Activated naive CD8-positive, alpha-beta T cell treated with anti-CD3 and anti-CD28 coated beads, Interleukin-2, amount 10 ng/mL, durations not matched to agents 7 days and 5 days (primary cell): ENCODE measurements around the gene FGD3. TPM values are rescaled to one million over a fixed set of nuclear protein-coding genes. Genes with fewer than 3 reads are reported as not detected.
A peak's percentile ranks its signal among the peaks of the same experiment; 100 is the strongest.

Source experiments
- ATAC-seq: fragments of 150-1000 bp; cut with Tn5 transposase; one replicate; pipeline ENCODE4 v1.10.0; 2021; ENCODE audit warnings: low read depth, moderate library complexity
- POLR2A ChIA-PET: fragments of 350-600 bp; sonication (Branson Sonifier 250); formaldehyde crosslinking; loops from one replicate; lab custom pipeline; 2021; ENCODE audit warnings: antibody characterized with exemption; lab: Charles Lee
- DNase-seq: peaks from one replicate; pipeline ENCODE4 v3.0.0; 2021
- H3K27ac Mint-ChIP-seq: one replicate; pipeline ENCODE4 v1.8.0; 2022; ENCODE audit warnings: mild to moderate bottlenecking, mixed read lengths
- H3K27me3 Mint-ChIP-seq: one replicate; pipeline ENCODE4 v1.8.0; 2022; ENCODE audit warnings: mild to moderate bottlenecking, moderate library complexity, mixed read lengths
- H3K36me3 Mint-ChIP-seq: one replicate; pipeline ENCODE4 v1.8.0; 2021; ENCODE audit warnings: mild to moderate bottlenecking, mixed read lengths
- H3K4me1 Mint-ChIP-seq: one replicate; pipeline ENCODE4 v1.8.0; 2021; ENCODE audit warnings: mixed read lengths
- H3K4me3 Mint-ChIP-seq: one replicate; pipeline ENCODE4 v1.8.0; 2022; ENCODE audit warnings: mild to moderate bottlenecking, moderate library complexity, mixed read lengths
- H3K9me3 Mint-ChIP-seq: one replicate; pipeline ENCODE4 v1.8.0; 2021; ENCODE audit warnings: mixed read lengths
- total RNA-seq, 2 experiments: library from RNA; stranded (reverse); gene quantifications; one replicate each; pipeline ENCODE4 v1.2.3, GENCODE V29; 2021

Gene FGD3
- total RNA-seq, 2 experiments from 2014 or later: 160 to 161 TPM

DNA sequence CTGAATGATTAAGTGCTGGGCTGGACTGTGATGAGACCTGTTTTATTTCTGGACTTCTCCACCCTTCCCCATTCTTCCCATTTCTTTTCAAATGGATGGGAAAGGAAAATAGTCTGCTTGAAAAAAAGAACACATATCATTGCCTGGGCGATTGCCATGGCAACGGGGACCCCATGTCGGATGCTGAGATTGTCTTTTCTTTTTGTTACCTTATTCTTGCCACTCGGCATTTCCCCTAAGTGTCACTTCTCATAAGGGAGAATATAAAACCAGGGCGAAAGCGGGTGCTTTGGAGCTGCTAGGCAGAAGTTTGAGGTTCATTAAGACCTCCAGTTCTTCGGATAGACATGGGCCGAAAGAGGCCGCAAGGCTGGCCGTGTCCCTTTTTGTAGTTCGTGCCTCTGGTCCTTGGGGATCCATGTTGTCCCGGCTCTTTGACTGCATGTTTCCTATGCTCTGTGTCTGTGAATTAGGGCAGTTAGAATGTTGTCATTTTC, 763 bp downstream of the FGD3 start:
- DNase-seq: no peak
- H3K4me1 Mint-ChIP-seq: peaks cover 23% of the 10 kb centered on the region
- H3K27ac Mint-ChIP-seq: no peak overlapping the region
- no peak for ATAC-seq
- peaks cover 2% of the 10 kb centered on the region for H3K36me3 Mint-ChIP-seq
- POLR2A ChIA-PET: no interaction called here
- peak overlapping the region; percentile 85 for H3K4me3 Mint-ChIP-seq
- peaks cover 12% of the 10 kb centered on the region for H3K27me3 Mint-ChIP-seq
- H3K9me3 Mint-ChIP-seq: no peaks in the 10 kb centered on the region

DNA sequence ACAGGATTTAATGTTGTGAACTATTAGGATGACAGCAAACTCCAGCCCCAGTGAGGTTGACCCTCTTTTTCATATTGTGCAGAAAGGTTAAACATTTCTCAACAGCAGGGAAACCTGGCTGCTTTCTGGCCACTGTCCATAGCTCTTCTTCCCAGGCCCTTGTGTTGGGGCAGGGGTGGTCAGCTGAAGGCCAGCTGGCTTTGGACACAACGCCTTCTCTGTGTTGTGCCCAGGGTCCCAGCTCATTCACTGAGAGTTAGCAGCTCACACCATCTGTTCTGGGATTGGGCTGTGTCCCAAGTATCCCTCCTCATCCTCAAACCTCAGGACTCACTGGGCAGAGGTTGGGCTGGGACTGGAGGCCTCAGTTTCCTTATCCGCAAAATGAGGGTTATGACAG, 1.3 kb downstream of the FGD3 start:
- Mint-ChIP-seq H3K36me3 (peaks cover 2% of the 10 kb centered on the region), H3K4me1 (peaks cover 26% of the 10 kb centered on the region), H3K4me3 (peak overlapping the region; percentile 9), H3K27me3 (peaks cover 12% of the 10 kb centered on the region), H3K27ac (no peak overlapping the region), H3K9me3 (no peaks in the 10 kb centered on the region)
- DNase-seq: no peak
- no peak for ATAC-seq
- POLR2A ChIA-PET: no interaction called here

DNA sequence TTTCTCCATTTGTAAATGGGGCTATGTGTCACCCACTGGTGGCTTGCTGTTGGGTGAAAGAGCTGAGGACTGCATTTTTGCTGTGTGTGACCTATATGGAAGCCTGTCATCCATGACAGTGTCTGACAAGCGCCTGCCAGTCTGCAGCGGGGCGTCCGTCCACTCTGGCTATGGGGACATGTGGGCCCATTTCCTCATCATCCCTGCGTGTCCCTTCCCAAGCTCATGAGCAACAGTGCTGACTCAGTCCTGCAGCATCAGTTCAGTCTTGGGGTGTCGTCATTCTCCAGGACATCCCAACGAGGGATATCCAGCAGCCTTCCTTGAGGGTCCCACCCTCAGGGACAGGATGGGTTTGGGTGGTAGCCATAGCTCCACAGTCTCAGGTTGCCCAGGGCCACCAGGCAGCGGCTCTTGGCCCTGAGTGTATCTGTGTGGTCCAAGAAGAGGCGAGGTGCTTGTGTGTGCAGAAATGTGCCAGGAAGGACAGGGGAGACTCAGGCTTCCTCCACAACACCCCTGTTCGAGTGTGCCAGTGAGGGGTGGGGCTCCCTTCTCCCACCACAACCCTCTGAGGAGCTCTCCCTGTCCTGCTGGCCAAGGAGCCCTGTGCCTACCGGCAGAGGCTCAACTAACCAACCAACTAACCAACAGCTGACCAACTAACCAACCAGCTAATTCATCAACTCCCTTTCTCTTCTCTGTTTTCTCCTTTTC, 2.1 kb downstream of the FGD3 start:
- H3K9me3 Mint-ChIP-seq: no peaks in the 10 kb centered on the region
- ATAC-seq (no peak), DNase-seq (no peak)
- POLR2A ChIA-PET: no interaction called here
- peaks cover 12% of the 10 kb centered on the region for H3K27me3 Mint-ChIP-seq
- peaks cover 32% of the 10 kb centered on the region for H3K4me1 Mint-ChIP-seq
- no peak overlapping the region for H3K4me3 Mint-ChIP-seq
- H3K36me3 Mint-ChIP-seq: peaks cover 2% of the 10 kb centered on the region
- H3K27ac Mint-ChIP-seq: no peak overlapping the region

DNA sequence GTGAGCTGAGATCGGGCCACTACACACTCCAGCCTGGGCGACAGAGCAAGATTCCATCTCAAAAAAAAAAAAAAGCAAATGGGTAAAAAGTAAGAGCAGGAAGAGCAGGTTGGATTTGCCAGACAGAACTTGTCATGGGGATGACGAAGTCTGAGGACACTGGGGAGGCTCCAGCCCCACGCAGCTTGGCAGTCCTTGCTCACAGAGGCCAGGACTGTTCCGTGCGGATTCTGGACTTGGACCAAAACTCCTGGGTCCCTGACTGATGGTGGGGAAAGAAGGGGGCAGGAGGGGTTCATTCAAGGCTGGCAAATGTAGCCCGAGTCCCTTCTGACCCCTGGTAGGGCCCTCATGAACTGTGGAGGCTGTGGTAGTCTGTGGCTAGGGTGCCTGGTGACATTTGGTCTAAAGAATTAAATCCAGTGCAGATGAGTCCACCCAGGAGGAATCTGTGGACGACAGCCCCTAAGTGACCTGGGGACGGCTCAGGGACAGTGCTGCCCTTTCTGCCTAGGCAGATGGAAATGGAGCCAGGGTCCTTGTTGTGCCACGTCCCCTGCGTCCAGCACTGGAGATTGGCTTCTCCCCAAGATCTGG, 3.1 kb downstream of the FGD3 start:
- H3K4me3 Mint-ChIP-seq: no peak overlapping the region
- DNase-seq (no peak), ATAC-seq (no peak)
- no peaks in the 10 kb centered on the region for H3K9me3 Mint-ChIP-seq
- no peak overlapping the region for H3K27ac Mint-ChIP-seq
- H3K4me1 Mint-ChIP-seq: peaks cover 38% of the 10 kb centered on the region
- H3K27me3 Mint-ChIP-seq: peaks cover 12% of the 10 kb centered on the region
- peaks cover 2% of the 10 kb centered on the region for H3K36me3 Mint-ChIP-seq
- POLR2A ChIA-PET: no interaction called here

DNA sequence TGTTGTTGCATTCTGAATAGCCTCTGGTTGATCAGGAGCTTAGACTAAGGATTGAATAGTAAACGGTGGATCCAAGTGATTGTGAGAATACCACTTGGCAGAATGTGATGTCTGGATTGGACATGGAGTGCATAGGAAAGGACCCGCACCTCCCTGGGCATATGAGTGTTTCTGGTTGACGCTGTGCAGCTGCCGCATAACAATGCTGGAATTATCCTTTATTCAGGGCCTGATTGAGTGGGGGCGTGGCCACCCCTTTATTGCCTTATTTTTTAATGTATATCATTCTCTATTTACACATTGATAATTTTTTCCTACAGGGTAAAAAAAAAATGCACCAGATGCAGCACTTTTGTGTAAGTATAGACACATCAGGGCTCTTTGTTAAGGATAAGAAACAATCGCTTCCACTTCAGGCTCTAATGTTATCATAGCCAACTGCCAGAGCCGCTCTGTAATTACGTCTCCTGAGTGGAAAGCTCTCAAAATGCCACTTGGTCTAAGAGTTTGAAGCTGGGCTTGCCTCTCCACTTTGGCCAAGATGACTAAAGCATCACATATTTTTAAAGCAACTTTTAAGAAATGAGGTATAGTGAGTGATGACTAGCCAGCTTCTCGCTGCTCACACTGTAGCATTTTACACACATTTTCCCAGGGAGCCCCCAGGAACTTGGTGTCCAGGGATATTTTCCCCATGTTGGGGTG, 5.7 kb downstream of the FGD3 start:
- DNase-seq (no peak), ATAC-seq (no peak)
- Mint-ChIP-seq H3K9me3 (no peaks in the 10 kb centered on the region), H3K4me1 (peaks cover 39% of the 10 kb centered on the region), H3K36me3 (no peaks in the 10 kb centered on the region), H3K4me3 (peak overlapping the region; percentile 80), H3K27ac (peak overlapping the region; percentile 90), H3K27me3 (peaks cover 6% of the 10 kb centered on the region)
- POLR2A ChIA-PET: interaction anchor here (1.7 to 3.1 kb wide), 3 partner anchors 8 to 50 kb away, joined by 6 to 43 read pairs (median 7); no protein-coding TSS in a partner anchor

DNA sequence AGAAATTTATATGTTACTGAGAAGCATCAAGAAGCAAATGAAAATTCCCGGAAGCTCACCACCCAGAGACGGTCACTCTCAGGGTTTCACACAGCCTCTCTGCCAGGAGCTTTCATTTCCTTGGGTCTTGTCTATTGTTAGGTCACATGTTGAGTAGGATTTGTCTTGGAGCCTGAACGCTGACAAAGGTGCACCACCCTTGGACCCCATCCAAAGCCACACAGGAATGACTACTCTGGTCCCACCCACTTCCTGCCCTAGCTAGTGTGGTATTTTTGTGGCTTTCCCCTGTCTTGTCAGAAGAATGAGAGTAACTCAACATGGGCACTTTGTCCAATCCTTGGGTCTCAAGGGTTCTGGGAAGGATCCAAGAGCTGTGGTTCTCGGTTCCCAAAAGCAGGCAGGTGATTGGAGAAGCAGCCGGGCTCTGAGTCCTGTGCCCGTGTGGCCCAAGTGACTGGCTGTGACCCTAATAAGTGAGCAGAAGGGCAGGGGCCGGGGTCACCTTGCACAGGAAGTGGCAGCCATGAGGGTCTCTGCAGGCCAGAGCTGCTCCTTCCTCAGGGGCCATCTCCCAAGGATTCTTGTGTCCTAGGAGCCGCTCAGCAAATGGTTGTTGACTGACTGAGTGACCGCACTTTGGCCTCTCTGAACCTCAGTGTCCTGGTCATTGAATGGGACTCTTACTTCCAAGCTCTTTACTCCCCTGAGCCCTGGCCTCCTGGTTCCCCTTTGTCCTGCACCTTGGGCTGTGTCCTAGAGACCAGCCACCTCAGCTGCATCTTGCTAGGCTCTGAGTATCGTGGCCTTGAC, 6.9 kb downstream of the FGD3 start:
- ATAC-seq (peak; percentile 86), DNase-seq (peak; percentile 65)
- Mint-ChIP-seq H3K9me3 (no peaks in the 10 kb centered on the region), H3K27ac (peak overlapping the region; percentile 90), H3K4me3 (peak overlapping the region; percentile 80), H3K27me3 (peaks cover 2% of the 10 kb centered on the region), H3K4me1 (peaks cover 40% of the 10 kb centered on the region), H3K36me3 (no peaks in the 10 kb centered on the region)
- POLR2A ChIA-PET: interaction anchor here (0.5 to 3.1 kb wide), 10 partner anchors 9 to 621 kb away, joined by 3 to 43 read pairs (median 5); partner anchors contain the start of gene PHF2

DNA sequence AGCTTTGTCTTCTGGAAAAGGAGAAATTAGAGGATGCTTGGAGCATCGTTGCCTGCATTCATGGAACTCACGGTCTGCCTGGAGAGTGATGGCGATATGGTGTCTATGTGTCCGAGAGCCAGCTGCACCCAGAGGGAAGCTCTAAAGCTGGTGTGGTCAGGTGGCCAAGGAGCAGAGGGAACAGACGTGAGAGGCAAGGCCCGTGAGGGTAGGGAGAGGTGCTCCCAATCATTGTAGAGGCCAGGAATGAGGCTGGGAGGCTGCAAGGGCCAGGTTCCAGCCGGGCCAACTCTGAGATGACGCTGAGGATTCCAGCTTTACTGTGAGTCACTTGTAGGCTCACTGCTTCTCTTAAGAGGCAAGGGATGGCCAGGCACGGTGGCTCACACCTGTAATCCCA, 7.6 kb downstream of the FGD3 start:
- Mint-ChIP-seq H3K27me3 (no peaks in the 10 kb centered on the region), H3K36me3 (peaks cover 3% of the 10 kb centered on the region), H3K4me3 (peak overlapping the region; percentile 80), H3K4me1 (peaks cover 40% of the 10 kb centered on the region), H3K9me3 (no peaks in the 10 kb centered on the region), H3K27ac (peak overlapping the region; percentile 90)
- ATAC-seq (no peak), DNase-seq (no peak)
- POLR2A ChIA-PET: interaction anchor here (0.8 to 3.1 kb wide), 7 partner anchors 8 to 621 kb away, joined by 3 to 43 read pairs (median 5); partner anchors contain the start of gene PHF2

DNA sequence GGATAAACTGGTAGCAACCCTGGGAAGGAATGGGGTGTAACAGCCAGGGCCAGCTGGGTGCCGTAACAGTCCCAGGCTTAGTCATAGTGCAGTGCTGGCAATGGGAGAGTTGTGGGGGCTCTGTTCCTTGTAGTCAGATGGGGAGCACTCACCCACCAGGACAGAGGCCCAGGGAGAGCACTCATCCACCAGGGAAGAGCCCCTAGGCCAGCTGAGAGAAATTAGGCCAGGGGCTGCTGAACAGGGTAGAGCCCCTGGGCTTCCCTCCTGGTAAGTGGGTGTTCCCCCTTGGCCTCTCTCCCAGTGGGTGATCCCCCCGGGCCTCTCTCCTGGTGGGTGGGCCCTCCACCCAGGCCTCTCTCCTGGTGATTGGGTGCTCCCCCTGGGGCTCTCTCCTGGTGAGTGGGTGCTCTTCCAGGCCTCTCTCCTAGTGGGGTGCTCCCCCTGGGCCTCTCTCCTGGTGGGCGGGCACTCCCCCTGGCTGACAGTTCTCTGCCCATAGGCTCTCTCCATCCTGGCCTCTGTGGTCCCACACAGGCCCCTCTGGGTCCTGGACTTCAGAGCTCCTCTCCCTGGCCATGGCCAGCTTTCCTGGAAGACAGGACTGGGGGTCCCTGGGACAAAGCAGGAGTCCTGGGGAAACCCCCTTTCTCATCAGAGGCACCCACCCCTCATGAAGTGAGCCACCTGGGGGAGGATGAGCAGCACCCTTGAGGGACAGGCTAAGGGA, 13.4 kb downstream of the FGD3 start:
- Mint-ChIP-seq H3K4me1 (peaks cover 40% of the 10 kb centered on the region), H3K36me3 (peaks cover 28% of the 10 kb centered on the region), H3K4me3 (no peak overlapping the region), H3K9me3 (peaks cover 6% of the 10 kb centered on the region), H3K27me3 (no peaks in the 10 kb centered on the region), H3K27ac (peak overlapping the region; percentile 98)
- POLR2A ChIA-PET: interaction anchor here (1.0 kb wide), 1 partner anchor 8 kb away, joined by 6 read pairs; no protein-coding TSS in a partner anchor
- DNase-seq (peak; percentile 21), ATAC-seq (no peak)

DNA sequence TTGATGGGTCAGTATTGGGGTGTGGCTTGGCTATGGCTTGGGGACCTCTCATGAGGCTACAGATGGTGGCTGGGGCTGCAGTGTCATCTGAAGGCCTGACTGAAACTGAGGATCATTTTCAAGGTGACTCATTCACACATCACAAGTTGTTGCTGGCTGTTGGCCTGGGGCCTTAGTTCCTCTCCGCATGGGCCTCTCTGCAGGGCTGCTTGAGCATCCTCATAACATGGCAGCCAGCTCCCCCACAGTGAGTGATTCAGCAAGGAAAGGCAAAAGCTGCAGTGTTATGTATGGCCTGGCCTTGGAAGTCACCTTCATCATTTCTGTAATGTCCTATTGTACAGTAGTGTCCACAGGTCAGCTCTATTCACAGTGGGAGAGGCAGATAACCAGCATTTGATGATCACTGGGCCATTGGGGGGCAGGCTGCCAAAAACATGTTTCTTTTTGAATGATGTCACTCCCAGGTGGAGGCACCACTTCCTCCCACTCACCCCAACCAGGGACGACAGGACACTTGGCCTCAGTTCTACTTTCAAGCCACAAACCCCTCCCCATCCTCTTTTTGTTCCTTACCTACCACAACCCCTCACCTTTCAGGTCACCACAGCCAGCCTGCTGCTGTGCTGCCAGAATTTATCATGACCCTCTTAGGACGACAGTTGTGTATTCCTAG, 14.4 kb downstream of the FGD3 start:
- no peaks in the 10 kb centered on the region for H3K27me3 Mint-ChIP-seq
- POLR2A ChIA-PET: interaction anchor here (1.0 to 1.1 kb wide), 2 partner anchors 9 to 10 kb away, joined by 6 to 9 read pairs; no protein-coding TSS in a partner anchor
- H3K4me3 Mint-ChIP-seq: peak overlapping the region; percentile 92
- ATAC-seq (no peak), DNase-seq (peak; percentile 52)
- H3K36me3 Mint-ChIP-seq: peaks cover 35% of the 10 kb centered on the region
- H3K9me3 Mint-ChIP-seq: peaks cover 6% of the 10 kb centered on the region
- H3K4me1 Mint-ChIP-seq: peaks cover 37% of the 10 kb centered on the region
- H3K27ac Mint-ChIP-seq: peak overlapping the region; percentile 98

DNA sequence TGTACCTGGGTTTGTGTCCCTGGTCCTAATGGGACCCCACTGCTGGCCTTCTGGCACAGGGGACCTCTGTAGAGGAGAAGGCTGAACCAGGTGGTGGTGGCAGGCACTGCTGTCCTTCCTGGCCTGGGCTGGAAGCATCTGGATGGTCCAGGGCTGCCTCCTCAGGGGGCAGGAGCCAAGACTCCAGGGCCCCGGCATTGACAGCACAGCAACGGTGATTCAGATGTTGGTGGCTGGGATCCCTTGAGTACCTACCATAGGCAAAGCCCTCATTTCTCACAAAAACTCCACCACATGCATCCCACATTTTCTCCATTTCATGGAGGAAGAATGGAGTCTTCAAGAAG, 15.0 kb downstream of the FGD3 start:
- peaks cover 6% of the 10 kb centered on the region for H3K9me3 Mint-ChIP-seq
- peaks cover 38% of the 10 kb centered on the region for H3K36me3 Mint-ChIP-seq
- ATAC-seq (no peak), DNase-seq (no peak)
- no peaks in the 10 kb centered on the region for H3K27me3 Mint-ChIP-seq
- H3K27ac Mint-ChIP-seq: peak overlapping the region; percentile 98
- peaks cover 38% of the 10 kb centered on the region for H3K4me1 Mint-ChIP-seq
- H3K4me3 Mint-ChIP-seq: peak overlapping the region; percentile 92
- POLR2A ChIA-PET: interaction anchor here (0.5 to 2.0 kb wide), 6 partner anchors 8 to 182 kb away, joined by 4 to 11 read pairs (median 6); no protein-coding TSS in a partner anchor

DNA sequence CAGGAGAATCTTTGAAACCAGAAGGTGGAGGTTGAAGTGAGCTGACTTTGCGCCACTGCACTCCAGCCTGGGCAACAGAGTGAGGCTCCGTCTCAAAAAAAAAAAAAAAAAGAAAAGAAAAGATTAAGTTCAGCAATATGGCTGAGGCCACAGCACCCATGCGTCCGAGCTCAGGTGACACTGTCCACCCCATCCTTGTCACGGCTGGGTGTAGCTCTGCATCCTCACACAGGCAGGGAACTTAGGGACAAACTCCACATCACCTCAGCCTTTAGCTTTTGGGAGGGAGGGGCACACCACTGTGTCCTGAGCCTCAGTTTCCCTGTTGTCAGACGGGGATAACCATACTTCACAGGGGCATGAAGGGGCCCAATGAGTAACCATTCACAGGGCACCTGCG, 15.5 kb downstream of the FGD3 start:
- H3K27ac Mint-ChIP-seq: peak overlapping the region; percentile 98
- H3K9me3 Mint-ChIP-seq: peaks cover 6% of the 10 kb centered on the region
- no peak for ATAC-seq
- H3K27me3 Mint-ChIP-seq: no peaks in the 10 kb centered on the region
- POLR2A ChIA-PET: interaction anchor here (0.5 to 2.0 kb wide), 8 partner anchors 8 to 182 kb away, joined by 3 to 11 read pairs (median 4); partner anchors contain the start of gene NINJ1
- peaks cover 40% of the 10 kb centered on the region for H3K36me3 Mint-ChIP-seq
- DNase-seq: peak; percentile 24
- H3K4me3 Mint-ChIP-seq: peak overlapping the region; percentile 92
- peaks cover 40% of the 10 kb centered on the region for H3K4me1 Mint-ChIP-seq
